NB4 (cell line): ENCODE results near the gene MUC5B.

Experiments
- DNase-seq: peaks from one replicate; pipeline ENCODE4 v3.0.0; 2010; ENCODE audit warnings: low read depth
- H3K4me3 ChIP-seq: one replicate; pipeline ENCODE4 v1.5.1; 2011; ENCODE audit warnings: mild to moderate bottlenecking, low read depth, low read length, moderate library complexity
- CTCF ChIP-seq: IDR thresholded peaks from one replicate; pipeline ENCODE4 v1.5.1; 2012; ENCODE audit warnings: low read depth, low read length
- MAX ChIP-seq: IDR thresholded peaks from 2 replicates; pipeline ENCODE4 v1.6.1; 2011; ENCODE audit warnings: low read depth, low read length
- MYC ChIP-seq: IDR thresholded peaks from 2 replicates; pipeline ENCODE4 v1.6.1; 2011; ENCODE audit warnings: low read depth, low read length
- POLR2A ChIP-seq: IDR thresholded peaks from 2 replicates; pipeline ENCODE4 v1.6.1; 2011; ENCODE audit warnings: mild to moderate bottlenecking; ENCODE audit not compliant: insufficient read length; ENCODE audit errors: extremely low read depth

The MUC5B gene

DNA sequence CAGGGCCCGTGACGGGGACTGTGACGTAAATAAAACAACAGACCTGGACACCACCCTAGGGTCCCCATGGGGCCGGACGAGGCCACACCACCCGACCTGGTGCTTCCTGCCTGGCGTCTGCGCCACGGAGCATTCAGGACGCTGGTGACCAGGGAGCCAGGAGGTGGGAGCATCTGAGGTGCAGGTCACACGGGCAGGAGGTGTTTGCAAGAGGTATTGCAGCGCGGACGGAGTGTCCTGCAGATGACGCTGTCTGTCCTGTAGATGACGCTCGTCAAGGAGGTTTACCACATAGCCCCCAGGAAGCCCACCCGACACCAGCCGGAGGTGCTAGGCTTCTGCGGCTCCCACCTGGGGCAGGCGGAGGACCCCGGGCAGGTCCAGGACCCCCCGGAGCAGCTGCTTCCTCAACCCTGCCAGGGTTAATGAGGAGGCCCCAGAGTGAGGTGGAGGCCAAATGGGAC lies 986 bp upstream of the MUC5B start:
- no peak for DNase-seq
- TF ChIP-seq MAX (no peak), MYC (no peak), POLR2A (no peak), CTCF (no peak)

DNA sequence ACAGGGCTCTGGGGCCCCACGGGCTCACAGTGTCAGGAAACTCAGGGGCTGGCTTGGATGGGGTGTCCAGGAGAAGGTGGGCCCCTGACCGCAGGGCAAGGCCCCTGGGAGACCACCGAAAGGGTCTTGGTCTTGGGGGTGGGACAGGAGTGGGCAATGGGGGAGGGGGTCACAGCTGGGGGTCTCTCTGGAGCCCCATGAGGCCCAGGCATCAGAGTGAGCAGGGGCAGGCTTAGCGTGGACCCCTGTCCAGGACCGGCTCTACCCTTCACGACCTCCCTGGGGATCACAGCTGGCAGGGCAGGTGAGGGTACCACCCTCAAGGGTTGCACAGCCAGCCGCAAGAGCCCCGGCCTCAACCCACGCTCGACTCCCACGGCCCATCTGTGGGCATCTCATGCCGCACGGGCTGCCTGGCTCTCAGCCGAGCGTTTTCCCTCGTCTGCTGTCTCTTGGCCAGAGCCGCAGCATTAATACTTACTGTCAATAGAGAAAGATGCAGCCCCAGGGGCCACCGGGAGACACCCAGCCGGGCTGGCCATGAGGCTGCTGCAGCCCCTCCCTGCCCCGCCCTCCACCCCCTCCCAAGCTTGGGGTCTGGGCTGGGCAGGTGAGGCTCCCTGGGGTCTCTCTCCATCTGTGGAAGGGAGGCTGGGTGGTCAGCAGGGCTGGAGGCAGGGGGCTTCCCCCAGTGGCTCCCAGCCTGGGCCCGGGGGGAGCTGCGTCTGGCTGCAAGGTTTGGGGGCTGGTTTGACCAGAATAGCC lies 662 bp downstream of the MUC5B start:
- no peak for DNase-seq
- TF ChIP-seq MAX (no peak), CTCF (no peak), POLR2A (no peak), MYC (no peak)
- no peak overlapping the region for H3K4me3 ChIP-seq

More for the DNA sequence above, 986 bp upstream of the MUC5B start:
- no peak overlapping the region for H3K4me3 ChIP-seq

- no peak for TF ChIP-seq CTCF
- no peak for TF ChIP-seq MAX
- TF ChIP-seq MYC, result no peak
- no peak for TF ChIP-seq POLR2A
- H3K4me3 ChIP-seq, result no peak overlapping the region
- DNase-seq, result no peak
These were observed 1.2 kb downstream of the MUC5B start for GRCh38 chr11:1224111-1224490.

GRCh38 chr11:1224491-1225385 lies 1.9 kb downstream of the MUC5B start:
- DNase-seq, result no peak
- TF ChIP-seq CTCF (no peak), MAX (no peak), MYC (no peak), POLR2A (no peak)
- H3K4me3 ChIP-seq, result no peak overlapping the region

GRCh38 chr11:1225386-1226225 lies 2.7 kb downstream of the MUC5B start:
- DNase-seq, result no peak
- TF ChIP-seq MYC (no peak), MAX (no peak), CTCF (no peak), POLR2A (no peak)
- no peak overlapping the region for H3K4me3 ChIP-seq
